ENCODE results near the gene MED26.
"Not testable (repeated sequence)": the region's sequence is repeated elsewhere in the genome, so short reads cannot be mapped to it uniquely, and the experiment has no call there.

Gene MED26

GRCh38 chr19:16628183-16628983 lies at the start of gene MED26:
TSS of gene MED26 (minus strand) at chr19:16628204. CDS start at chr19:16627943, 261 bp downstream.
- peak within 1 kb of the TSS; percentile 91 for H3K9ac ChIP-seq (ENCODE audit: low read depth, low read length)
- peak within 1 kb of the TSS; percentile 98 for H3K4me3 ChIP-seq (ENCODE audit: low read depth, low read length)
- peaks cover 31% of the 10 kb centered on the region for H3K4me1 ChIP-seq (ENCODE audit: control insufficient read depth, insufficient read depth, low read length)
- no peaks in the 10 kb centered on the region for H3K9me3 ChIP-seq (ENCODE audit: control insufficient read depth, insufficient read depth, low read length)
- H3K36me3 ChIP-seq (ENCODE audit: control insufficient read depth, insufficient read depth, low read length): peaks cover 33% of the 10 kb centered on the region
- H3K27ac ChIP-seq (ENCODE audit: low read depth, low read length): peak within 1 kb of the TSS; percentile 94
- no peaks in the 10 kb centered on the region for H3K27me3 ChIP-seq (ENCODE audit: control insufficient read depth, insufficient read depth, low read length)

GRCh38 chr19:16677055-16677454 lies 49.1 kb upstream of the MED26 start:
- Histone ChIP-seq H3K9ac (ENCODE audit: low read depth, low read length) (no peak overlapping the region), H3K4me1 (ENCODE audit: control insufficient read depth, insufficient read depth, low read length) (no peaks in the 10 kb centered on the region), H3K36me3 (ENCODE audit: control insufficient read depth, insufficient read depth, low read length) (peaks cover 23% of the 10 kb centered on the region), H3K4me3 (ENCODE audit: low read depth, low read length) (no peak overlapping the region), H3K27me3 (ENCODE audit: control insufficient read depth, insufficient read depth, low read length) (no peaks in the 10 kb centered on the region), H3K27ac (ENCODE audit: low read depth, low read length) (no peak overlapping the region), H3K9me3 (ENCODE audit: control insufficient read depth, insufficient read depth, low read length) (no peaks in the 10 kb centered on the region)

- no peak overlapping the region for H3K4me3 ChIP-seq (ENCODE audit: low read depth, low read length)
- no peaks in the 10 kb centered on the region for H3K4me1 ChIP-seq (ENCODE audit: control insufficient read depth, insufficient read depth, low read length)
- no peak overlapping the region for H3K9ac ChIP-seq (ENCODE audit: low read depth, low read length)
- H3K36me3 ChIP-seq (ENCODE audit: control insufficient read depth, insufficient read depth, low read length): peaks cover 15% of the 10 kb centered on the region
- H3K27ac ChIP-seq (ENCODE audit: low read depth, low read length): no peak overlapping the region
- H3K27me3 ChIP-seq (ENCODE audit: control insufficient read depth, insufficient read depth, low read length): no peaks in the 10 kb centered on the region
- H3K9me3 ChIP-seq (ENCODE audit: control insufficient read depth, insufficient read depth, low read length): no peaks in the 10 kb centered on the region
Measured at GRCh38 chr19:16676101-16676798, 48.2 kb upstream of the MED26 start.

- not testable (repeated sequence) for H3K9me3 ChIP-seq (ENCODE audit: control insufficient read depth, insufficient read depth, low read length); H3K4me3 ChIP-seq (ENCODE audit: low read depth, low read length); H3K4me1 ChIP-seq (ENCODE audit: control insufficient read depth, insufficient read depth, low read length); H3K27me3 ChIP-seq (ENCODE audit: control insufficient read depth, insufficient read depth, low read length); H3K36me3 ChIP-seq (ENCODE audit: control insufficient read depth, insufficient read depth, low read length); H3K9ac ChIP-seq (ENCODE audit: low read depth, low read length); H3K27ac ChIP-seq (ENCODE audit: low read depth, low read length)
Measured at GRCh38 chr19:16673839-16674238, 45.8 kb upstream of the MED26 start.

GRCh38 chr19:16673231-16673630 lies 45.2 kb upstream of the MED26 start:
- no peak overlapping the region for H3K4me3 ChIP-seq (ENCODE audit: low read depth, low read length)
- H3K36me3 ChIP-seq (ENCODE audit: control insufficient read depth, insufficient read depth, low read length): no peaks in the 10 kb centered on the region
- no peak overlapping the region for H3K27ac ChIP-seq (ENCODE audit: low read depth, low read length)
- no peaks in the 10 kb centered on the region for H3K27me3 ChIP-seq (ENCODE audit: control insufficient read depth, insufficient read depth, low read length)
- no peaks in the 10 kb centered on the region for H3K4me1 ChIP-seq (ENCODE audit: control insufficient read depth, insufficient read depth, low read length)
- H3K9ac ChIP-seq (ENCODE audit: low read depth, low read length): no peak overlapping the region
- no peaks in the 10 kb centered on the region for H3K9me3 ChIP-seq (ENCODE audit: control insufficient read depth, insufficient read depth, low read length)

GRCh38 chr19:16671652-16672274 lies 43.8 kb upstream of the MED26 start:
- Histone ChIP-seq H3K27me3 (ENCODE audit: control insufficient read depth, insufficient read depth, low read length) (no peaks in the 10 kb centered on the region), H3K9ac (ENCODE audit: low read depth, low read length) (no peak overlapping the region), H3K36me3 (ENCODE audit: control insufficient read depth, insufficient read depth, low read length) (no peaks in the 10 kb centered on the region), H3K27ac (ENCODE audit: low read depth, low read length) (no peak overlapping the region), H3K4me1 (ENCODE audit: control insufficient read depth, insufficient read depth, low read length) (no peaks in the 10 kb centered on the region), H3K4me3 (ENCODE audit: low read depth, low read length) (no peak overlapping the region), H3K9me3 (ENCODE audit: control insufficient read depth, insufficient read depth, low read length) (no peaks in the 10 kb centered on the region)

- no peak overlapping the region for H3K4me3 ChIP-seq (ENCODE audit: low read depth, low read length)
- no peaks in the 10 kb centered on the region for H3K9me3 ChIP-seq (ENCODE audit: control insufficient read depth, insufficient read depth, low read length)
- no peak overlapping the region for H3K9ac ChIP-seq (ENCODE audit: low read depth, low read length)
- no peak overlapping the region for H3K27ac ChIP-seq (ENCODE audit: low read depth, low read length)
- no peaks in the 10 kb centered on the region for H3K36me3 ChIP-seq (ENCODE audit: control insufficient read depth, insufficient read depth, low read length)
- no peaks in the 10 kb centered on the region for H3K4me1 ChIP-seq (ENCODE audit: control insufficient read depth, insufficient read depth, low read length)
- H3K27me3 ChIP-seq (ENCODE audit: control insufficient read depth, insufficient read depth, low read length): no peaks in the 10 kb centered on the region
Measured at GRCh38 chr19:16670291-16670690, 42.3 kb upstream of the MED26 start.

GRCh38 chr19:16668702-16669101 lies 40.7 kb upstream of the MED26 start:
- not testable (repeated sequence) for H3K36me3 ChIP-seq (ENCODE audit: control insufficient read depth, insufficient read depth, low read length); H3K9ac ChIP-seq (ENCODE audit: low read depth, low read length); H3K4me3 ChIP-seq (ENCODE audit: low read depth, low read length); H3K27me3 ChIP-seq (ENCODE audit: control insufficient read depth, insufficient read depth, low read length); H3K4me1 ChIP-seq (ENCODE audit: control insufficient read depth, insufficient read depth, low read length); H3K9me3 ChIP-seq (ENCODE audit: control insufficient read depth, insufficient read depth, low read length); H3K27ac ChIP-seq (ENCODE audit: low read depth, low read length)

- Histone ChIP-seq H3K9ac (ENCODE audit: low read depth, low read length) (no peak overlapping the region), H3K4me1 (ENCODE audit: control insufficient read depth, insufficient read depth, low read length) (no peaks in the 10 kb centered on the region), H3K9me3 (ENCODE audit: control insufficient read depth, insufficient read depth, low read length) (no peaks in the 10 kb centered on the region), H3K36me3 (ENCODE audit: control insufficient read depth, insufficient read depth, low read length) (no peaks in the 10 kb centered on the region), H3K4me3 (ENCODE audit: low read depth, low read length) (no peak overlapping the region), H3K27me3 (ENCODE audit: control insufficient read depth, insufficient read depth, low read length) (no peaks in the 10 kb centered on the region), H3K27ac (ENCODE audit: low read depth, low read length) (no peak overlapping the region)
Measured at GRCh38 chr19:16668176-16668575, 40.2 kb upstream of the MED26 start.

GRCh38 chr19:16661480-16662034 lies 33.6 kb upstream of the MED26 start:
- Histone ChIP-seq H3K9me3 (ENCODE audit: control insufficient read depth, insufficient read depth, low read length) (no peaks in the 10 kb centered on the region), H3K36me3 (ENCODE audit: control insufficient read depth, insufficient read depth, low read length) (peaks cover 24% of the 10 kb centered on the region), H3K4me3 (ENCODE audit: low read depth, low read length) (peak overlapping the region; percentile 83), H3K9ac (ENCODE audit: low read depth, low read length) (peak overlapping the region; percentile 44; the same call in 1 of the 2 replicates), H3K27ac (ENCODE audit: low read depth, low read length) (no peak overlapping the region), H3K4me1 (ENCODE audit: control insufficient read depth, insufficient read depth, low read length) (0 out of 2 replicates have a peak, but pooled peaks cover 8% of the 10 kb centered on the region), H3K27me3 (ENCODE audit: control insufficient read depth, insufficient read depth, low read length) (no peaks in the 10 kb centered on the region)

All from HUES48 (cell line).